ENCODE results near the gene ZNF235.

DNA sequence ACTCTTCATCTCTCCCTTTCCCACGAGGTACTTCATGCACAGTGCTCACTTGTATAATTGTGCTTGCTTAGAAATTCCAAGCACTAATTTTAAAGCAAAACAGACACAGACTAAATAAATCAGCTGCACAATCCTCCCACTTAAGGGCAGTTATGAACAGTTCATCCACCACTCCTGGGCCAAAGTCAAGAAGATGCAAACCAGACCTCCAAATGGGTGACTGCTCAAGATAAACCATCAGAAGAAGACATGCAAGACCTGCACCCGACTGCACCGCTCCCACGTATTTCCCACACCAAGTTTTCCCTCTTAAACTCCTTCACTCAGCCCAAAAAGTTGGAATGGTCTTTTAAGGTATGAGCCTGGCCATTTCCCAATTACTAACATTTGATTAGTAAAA lies 19.9 kb downstream of the ZNF235 start:
- TF ChIP-seq, protein P1, sequence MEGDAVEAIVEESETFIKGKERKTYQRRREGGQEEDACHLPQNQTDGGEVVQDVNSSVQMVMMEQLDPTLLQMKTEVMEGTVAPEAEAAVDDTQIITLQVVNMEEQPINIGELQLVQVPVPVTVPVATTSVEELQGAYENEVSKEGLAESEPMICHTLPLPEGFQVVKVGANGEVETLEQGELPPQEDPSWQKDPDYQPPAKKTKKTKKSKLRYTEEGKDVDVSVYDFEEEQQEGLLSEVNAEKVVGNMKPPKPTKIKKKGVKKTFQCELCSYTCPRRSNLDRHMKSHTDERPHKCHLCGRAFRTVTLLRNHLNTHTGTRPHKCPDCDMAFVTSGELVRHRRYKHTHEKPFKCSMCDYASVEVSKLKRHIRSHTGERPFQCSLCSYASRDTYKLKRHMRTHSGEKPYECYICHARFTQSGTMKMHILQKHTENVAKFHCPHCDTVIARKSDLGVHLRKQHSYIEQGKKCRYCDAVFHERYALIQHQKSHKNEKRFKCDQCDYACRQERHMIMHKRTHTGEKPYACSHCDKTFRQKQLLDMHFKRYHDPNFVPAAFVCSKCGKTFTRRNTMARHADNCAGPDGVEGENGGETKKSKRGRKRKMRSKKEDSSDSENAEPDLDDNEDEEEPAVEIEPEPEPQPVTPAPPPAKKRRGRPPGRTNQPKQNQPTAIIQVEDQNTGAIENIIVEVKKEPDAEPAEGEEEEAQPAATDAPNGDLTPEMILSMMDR (IDR thresholded peaks at IDR 0.05), result no peak
- no peak for TF ChIP-seq EZH2 (IDR thresholded peaks at IDR 0.05)
- TF ChIP-seq EZH2phosphoT487 (IDR thresholded peaks at IDR 0.05), result no peak
